CD4-positive, alpha-beta T cell (primary cell): ENCODE results near the gene PLCG2. TPM values are rescaled to one million over a fixed set of nuclear protein-coding genes. Genes with fewer than 3 reads are reported as not detected.

Experiments
- ATAC-seq: fragments of 200-7000 bp; cut with Tn5 transposase; one replicate; pipeline ENCODE4 v1.10.0; 2022; ENCODE audit warnings: mild to moderate bottlenecking; ENCODE audit not compliant: poor library complexity
- CTCF ChIA-PET: fragments of 350-600 bp; sonication (Branson Sonifier 250); formaldehyde crosslinking; loops from one replicate; lab custom pipeline; 2021; ENCODE audit warnings: antibody characterized with exemption, inconsistent platforms; lab: Charles Lee
- POLR2A ChIA-PET: fragments of 350-600 bp; sonication (Branson Sonifier 250); formaldehyde crosslinking; loops from one replicate; lab custom pipeline; 2021; ENCODE audit warnings: antibody characterized with exemption, inconsistent platforms; lab: Charles Lee
- DNase-seq, 14 experiments: peaks; one replicate each; pipeline ENCODE4 v3.0.0-alpha.2; 2013 to 2020; ENCODE audit warnings: mixed read lengths in 2 of 14
- H3K27ac ChIP-seq, 2 donors: one replicate each; pipeline versions ENCODE4 v1.5.1 to v1.7.0; 2013; ENCODE audit warnings: low read length in 2 of 2, low read depth in 1 of 2, mild to moderate bottlenecking in 1 of 2
- H3K27me3 ChIP-seq, 2 experiments: 1 replicate in 1 of 2; 2 replicates in 1 of 2; pipeline versions ENCODE4 v1.6.1 to v1.7.0; 2013; ENCODE audit warnings: low read length in 2 of 2, control low read depth in 1 of 2, mild to moderate bottlenecking in 1 of 2, moderate library complexity in 1 of 2; ENCODE audit not compliant: insufficient read depth in 2 of 2, control insufficient read depth in 1 of 2
- H3K36me3 ChIP-seq: one replicate; pipeline ENCODE4 v1.6.1; 2013; ENCODE audit warnings: low read length, control low read depth; ENCODE audit not compliant: insufficient read depth
- H3K4me1 ChIP-seq: one replicate; pipeline ENCODE4 v1.6.1; 2013; ENCODE audit warnings: low read length, control low read depth; ENCODE audit not compliant: insufficient read depth
- H3K4me3 ChIP-seq: one replicate; pipeline ENCODE4 v1.5.1; 2013; ENCODE audit warnings: mild to moderate bottlenecking, low read length, moderate library complexity
- H3K9me3 ChIP-seq, 2 experiments: 1 replicate in 1 of 2; 2 replicates in 1 of 2; pipeline versions ENCODE4 v1.6.1 to v1.7.0; 2013; ENCODE audit warnings: low read length in 2 of 2, mild to moderate bottlenecking in 2 of 2, control low read depth in 1 of 2, moderate library complexity in 1 of 2; ENCODE audit not compliant: control insufficient read depth in 1 of 2, insufficient read depth in 1 of 2
- H3K27ac Mint-ChIP-seq: one replicate; pipeline ENCODE4 v1.8.0; 2020; ENCODE audit warnings: mixed read lengths
- H3K27me3 Mint-ChIP-seq: one replicate; pipeline ENCODE4 v1.8.0; 2021; ENCODE audit warnings: mixed read lengths
- H3K36me3 Mint-ChIP-seq: one replicate; pipeline ENCODE4 v1.8.0; 2021; ENCODE audit warnings: low read depth, mixed read lengths
- H3K4me1 Mint-ChIP-seq: one replicate; pipeline ENCODE4 v1.8.0; 2021; ENCODE audit warnings: low read depth, mixed read lengths
- H3K4me3 Mint-ChIP-seq: one replicate; pipeline ENCODE4 v1.8.0; 2020; ENCODE audit warnings: mild to moderate bottlenecking, mixed read lengths
- H3K9me3 Mint-ChIP-seq: one replicate; pipeline ENCODE4 v1.8.0; 2020; ENCODE audit warnings: mixed read lengths
- intact Hi-C, 2 experiments: fragments of 100-400 bp; cut with DNase I in 1 of 2; cut with micrococcal nuclease in 1 of 2; formaldehyde crosslinking; loops; one replicate each; pipeline versions ENCODE4 v1.15.1 to v1.9.0; 2023 to 2025; cut with DNase I, micrococcal nuclease
- total RNA-seq, 174 experiments: library from RNA in 2 of 174; stranded (reverse) in 2 of 174; gene quantifications; one replicate each; pipeline ENCODE4 v1.2.3 and lab custom pipeline; 2021 to 2026
- TF ChIP-seq, protein P1 (sequence below): fragments of 200-600 bp; IDR thresholded peaks from one replicate; pipeline ENCODE4 v1.8.0; 2022; ENCODE audit warnings: antibody characterized with exemption, mild to moderate bottlenecking

Gene PLCG2
- total RNA-seq, 2 experiments from 2014 or later, result 0.92 to 1.5 TPM

DNA sequence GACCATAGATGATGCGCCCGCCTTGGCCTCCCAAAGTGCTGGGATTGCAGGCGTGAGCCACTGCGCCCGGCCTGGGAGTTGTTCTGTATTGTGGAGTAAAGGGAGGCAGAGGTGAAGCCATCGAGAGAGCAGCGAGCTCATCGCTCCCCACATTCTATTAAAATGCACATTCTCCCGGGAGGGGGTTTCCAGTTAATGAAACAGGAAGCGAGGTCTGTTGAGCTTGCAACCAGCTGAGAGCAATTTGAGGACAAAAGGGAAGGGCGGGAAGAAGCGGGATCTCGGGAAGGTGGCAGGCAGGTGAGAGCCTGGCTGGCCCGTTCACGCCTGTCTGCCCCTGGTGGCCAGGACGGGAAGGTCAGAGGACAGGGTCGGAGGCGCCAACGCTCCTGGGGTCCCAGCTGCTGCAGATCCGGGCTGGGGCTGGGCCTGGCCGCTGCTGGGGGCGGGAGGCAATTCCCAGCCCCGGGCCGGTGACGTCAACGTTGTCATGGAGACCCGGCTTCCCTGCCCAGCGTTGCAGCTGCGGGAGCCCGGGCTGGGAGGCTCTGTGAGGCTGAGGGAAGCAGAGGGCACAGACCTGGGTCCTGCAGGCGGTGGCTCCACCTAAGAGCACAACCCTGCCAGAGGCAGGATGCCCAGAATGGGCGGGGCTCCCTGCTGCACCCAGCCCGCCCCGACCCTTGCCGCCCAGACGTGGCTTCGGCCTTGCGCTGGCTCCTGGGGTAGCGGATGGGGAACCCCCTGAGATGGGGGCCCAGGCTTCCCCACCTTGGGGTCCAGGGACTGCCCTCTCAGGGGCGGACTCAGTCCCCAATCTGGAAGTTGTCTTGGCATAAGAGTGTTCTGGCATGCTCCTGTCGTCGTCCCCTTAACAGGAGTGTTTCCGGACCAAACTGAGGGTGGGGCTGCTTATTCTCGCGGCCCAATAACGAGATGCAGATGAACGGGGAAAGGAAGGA is 48.7 kb upstream of the PLCG2 start:
- Histone ChIP-seq H3K27me3 (no peaks in the 10 kb centered on the region), H3K27ac (peak overlapping the region; percentile 39 to 52), H3K9me3 (no peaks in the 10 kb centered on the region), H3K4me3 (peak overlapping the region; percentile 62), H3K4me1 (peaks cover 16% of the 10 kb centered on the region), H3K36me3 (no peaks in the 10 kb centered on the region)
- Mint-ChIP-seq H3K27me3 (no peaks in the 10 kb centered on the region), H3K9me3 (no peaks in the 10 kb centered on the region), H3K27ac (peak overlapping the region; percentile 81), H3K4me3 (peak overlapping the region; percentile 92), H3K4me1 (peaks cover 17% of the 10 kb centered on the region), H3K36me3 (no peaks in the 10 kb centered on the region)
- intact Hi-C loops, result no loop called here
- peak; percentile 91 for ATAC-seq
- POLR2A ChIA-PET, result interaction anchor here (0.8 to 1.9 kb wide), 6 partner anchors 11 to 416 kb away, joined by 3 to 5 read pairs (median 4); partner anchors contain the start of gene GAN
- CTCF ChIA-PET, result interaction anchor here (0.7 to 2.0 kb wide), 14 partner anchors 10 to 416 kb away, joined by 3 to 7 read pairs (median 4); partner anchors contain the start of gene GAN
- TF ChIP-seq, protein P1, sequence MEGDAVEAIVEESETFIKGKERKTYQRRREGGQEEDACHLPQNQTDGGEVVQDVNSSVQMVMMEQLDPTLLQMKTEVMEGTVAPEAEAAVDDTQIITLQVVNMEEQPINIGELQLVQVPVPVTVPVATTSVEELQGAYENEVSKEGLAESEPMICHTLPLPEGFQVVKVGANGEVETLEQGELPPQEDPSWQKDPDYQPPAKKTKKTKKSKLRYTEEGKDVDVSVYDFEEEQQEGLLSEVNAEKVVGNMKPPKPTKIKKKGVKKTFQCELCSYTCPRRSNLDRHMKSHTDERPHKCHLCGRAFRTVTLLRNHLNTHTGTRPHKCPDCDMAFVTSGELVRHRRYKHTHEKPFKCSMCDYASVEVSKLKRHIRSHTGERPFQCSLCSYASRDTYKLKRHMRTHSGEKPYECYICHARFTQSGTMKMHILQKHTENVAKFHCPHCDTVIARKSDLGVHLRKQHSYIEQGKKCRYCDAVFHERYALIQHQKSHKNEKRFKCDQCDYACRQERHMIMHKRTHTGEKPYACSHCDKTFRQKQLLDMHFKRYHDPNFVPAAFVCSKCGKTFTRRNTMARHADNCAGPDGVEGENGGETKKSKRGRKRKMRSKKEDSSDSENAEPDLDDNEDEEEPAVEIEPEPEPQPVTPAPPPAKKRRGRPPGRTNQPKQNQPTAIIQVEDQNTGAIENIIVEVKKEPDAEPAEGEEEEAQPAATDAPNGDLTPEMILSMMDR, result peak; percentile 70
- DNase-seq, result peak in 13 of 14 experiments; percentile 39 to 81 (median 52)

DNA sequence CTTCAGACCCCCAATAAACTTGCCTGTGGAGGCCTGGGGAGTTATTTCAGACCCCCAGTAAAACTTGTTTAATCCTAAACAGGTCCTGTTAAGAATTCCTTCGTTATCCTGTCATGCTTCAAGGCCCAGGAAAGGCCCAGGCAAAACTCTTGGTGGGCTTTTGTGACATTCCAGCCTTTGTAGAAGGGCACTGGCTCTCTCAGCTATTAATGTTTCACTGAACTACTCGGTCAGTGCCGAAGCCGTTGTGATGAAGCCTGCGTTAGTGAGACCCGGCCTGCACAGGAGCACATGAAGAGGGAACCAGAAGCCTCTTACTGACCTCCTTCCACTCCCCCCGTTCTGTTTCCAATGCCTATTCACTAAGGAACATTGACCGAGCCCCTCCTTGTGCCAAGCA is 47.4 kb upstream of the PLCG2 start:
- DNase-seq, result no peak
- no peaks in the 10 kb centered on the region for H3K27me3 ChIP-seq
- TF ChIP-seq, protein P1, result no peak
- no peak overlapping the region for H3K4me3 Mint-ChIP-seq
- no peaks in the 10 kb centered on the region for H3K9me3 Mint-ChIP-seq
- no peaks in the 10 kb centered on the region for H3K27me3 Mint-ChIP-seq
- no peak overlapping the region for H3K27ac Mint-ChIP-seq
- H3K4me1 Mint-ChIP-seq, result peaks cover 17% of the 10 kb centered on the region
- no peak for ATAC-seq
- peaks cover 16% of the 10 kb centered on the region for H3K4me1 ChIP-seq
- CTCF ChIA-PET, result interaction anchor here (1.3 to 2.0 kb wide), 2 partner anchors 100 to 527 kb away, joined by 3 to 7 read pairs; no protein-coding TSS in a partner anchor
- no peaks in the 10 kb centered on the region for H3K36me3 Mint-ChIP-seq
- POLR2A ChIA-PET, result no interaction called here
- no peak overlapping the region for H3K27ac ChIP-seq
- no peak overlapping the region for H3K4me3 ChIP-seq
- H3K36me3 ChIP-seq, result no peaks in the 10 kb centered on the region
- intact Hi-C loops, result no loop called here
- no peaks in the 10 kb centered on the region for H3K9me3 ChIP-seq

DNA sequence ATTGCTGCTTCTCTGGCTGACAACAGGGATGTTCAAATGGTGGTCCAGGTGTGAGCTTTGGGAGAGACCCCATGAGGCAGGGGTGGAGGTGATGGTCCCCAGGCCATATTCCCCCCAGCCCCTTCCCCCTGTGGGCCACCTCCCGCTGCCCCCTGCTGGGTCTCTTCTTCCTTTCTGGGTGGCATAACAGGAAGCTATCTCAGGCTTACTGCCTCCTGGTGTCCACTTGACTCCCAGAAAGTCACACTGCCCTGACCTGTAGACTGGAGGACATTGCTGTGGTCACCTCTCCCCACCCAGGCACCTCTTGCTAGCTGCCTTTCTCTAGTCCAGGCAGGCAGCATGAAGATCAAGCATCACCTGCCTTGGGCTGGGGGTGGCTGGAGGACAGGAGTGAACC is 46.4 kb upstream of the PLCG2 start:
- H3K27me3 Mint-ChIP-seq, result no peaks in the 10 kb centered on the region
- H3K4me1 Mint-ChIP-seq, result peaks cover 17% of the 10 kb centered on the region
- Histone ChIP-seq H3K27me3 (no peaks in the 10 kb centered on the region), H3K4me1 (peaks cover 19% of the 10 kb centered on the region), H3K36me3 (no peaks in the 10 kb centered on the region), H3K9me3 (no peaks in the 10 kb centered on the region), H3K27ac (no peak overlapping the region), H3K4me3 (no peak overlapping the region)
- CTCF ChIA-PET, result interaction anchor here (1.3 kb wide), 1 partner anchor 528 kb away, joined by 3 read pairs; no protein-coding TSS in a partner anchor
- TF ChIP-seq, protein P1, result no peak
- DNase-seq, result no peak
- H3K4me3 Mint-ChIP-seq, result no peak overlapping the region
- H3K27ac Mint-ChIP-seq, result no peak overlapping the region
- POLR2A ChIA-PET, result no interaction called here
- ATAC-seq, result no peak
- no peaks in the 10 kb centered on the region for H3K36me3 Mint-ChIP-seq
- intact Hi-C loops, result no loop called here
- H3K9me3 Mint-ChIP-seq, result no peaks in the 10 kb centered on the region
